Right hindlimb (tissue), 1 donor: Measurements from ENCODE around the gene PCED1A.

Source experiments
- DNase-seq: peaks from one replicate; pipeline ENCODE4 v3.0.0-alpha.2; 2018

PCED1A gene, protein sequence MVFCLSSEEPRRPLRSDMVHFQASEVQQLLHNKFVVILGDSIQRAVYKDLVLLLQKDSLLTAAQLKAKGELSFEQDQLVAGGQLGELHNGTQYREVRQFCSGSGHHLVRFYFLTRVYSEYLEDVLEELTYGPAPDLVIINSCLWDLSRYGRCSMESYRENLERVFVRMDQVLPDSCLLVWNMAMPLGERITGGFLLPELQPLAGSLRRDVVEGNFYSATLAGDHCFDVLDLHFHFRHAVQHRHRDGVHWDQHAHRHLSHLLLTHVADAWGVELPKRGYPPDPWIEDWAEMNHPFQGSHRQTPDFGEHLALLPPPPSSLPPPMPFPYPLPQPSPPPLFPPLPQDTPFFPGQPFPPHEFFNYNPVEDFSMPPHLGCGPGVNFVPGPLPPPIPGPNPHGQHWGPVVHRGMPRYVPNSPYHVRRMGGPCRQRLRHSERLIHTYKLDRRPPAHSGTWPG

DNA sequence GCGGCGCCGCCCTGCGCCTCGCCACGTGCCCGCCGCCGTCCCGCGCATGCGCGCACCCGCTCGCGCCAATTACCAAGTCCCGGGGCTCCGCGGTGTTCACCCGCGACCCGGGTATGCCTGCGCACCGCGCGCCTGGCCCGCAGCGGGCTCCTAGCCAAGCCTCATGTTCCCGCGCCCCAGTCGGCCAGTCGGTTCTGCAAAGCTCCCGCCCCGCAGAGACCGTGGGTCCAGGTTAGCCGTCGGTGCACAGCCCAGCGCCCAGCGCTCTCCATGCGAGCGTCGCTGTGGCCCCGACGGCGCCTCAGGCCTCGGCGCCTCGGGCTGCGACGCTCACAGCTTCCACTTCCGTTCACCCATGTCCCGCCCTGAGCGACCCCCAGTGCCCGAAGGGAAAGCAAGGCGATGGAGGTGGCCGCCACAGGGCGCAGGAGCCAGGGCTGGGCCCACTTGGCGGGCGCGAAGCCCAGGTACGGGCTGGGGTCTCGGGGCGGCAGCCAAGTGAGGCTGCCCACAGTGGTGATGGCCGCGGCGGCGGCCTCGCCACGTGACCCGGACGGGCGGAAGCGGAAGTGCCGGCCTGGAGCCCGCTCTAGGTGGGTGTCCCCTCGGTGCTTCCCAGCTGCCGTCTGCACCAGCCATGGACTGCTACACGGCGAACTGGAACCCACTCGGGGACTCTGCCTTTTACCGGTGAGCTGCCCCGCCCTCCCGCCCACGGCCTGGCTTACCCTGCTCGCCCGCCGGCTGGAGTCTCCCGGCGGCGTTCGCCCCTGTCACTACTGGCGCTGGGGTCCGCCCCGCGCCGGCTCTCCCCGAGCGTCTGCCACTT is at the start of gene PCED1A, which contains the start of gene VPS16:
TSS of gene PCED1A (minus strand) at position 518 of the 829 bp plus-strand sequence. CDS start 743 bp downstream, outside the sequence.
TSS of gene VPS16 (plus strand) at position 608 of the 829 bp plus-strand sequence. CDS start at position 638, 30 bp downstream.
- DNase-seq, result peak; percentile 94

DNA sequence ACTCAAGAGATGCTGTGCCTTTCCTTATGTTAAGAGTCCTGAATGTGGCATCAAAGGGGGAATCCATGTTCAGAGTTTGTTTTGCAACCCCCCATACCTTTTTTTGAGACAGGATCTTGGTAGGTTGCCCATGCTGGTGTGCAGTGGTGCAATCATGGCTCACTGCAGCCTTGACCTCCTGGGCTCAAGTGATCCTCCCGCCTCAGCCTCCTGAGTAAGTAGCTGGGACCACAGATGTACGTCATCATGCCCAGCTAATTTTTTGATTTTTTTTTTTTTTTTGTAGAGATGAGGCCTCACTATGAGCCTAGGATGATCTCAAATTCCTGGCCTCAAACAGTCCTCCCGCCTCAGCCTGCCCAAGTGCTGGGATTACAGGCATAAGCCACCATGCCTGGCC is 49.3 kb upstream of the PCED1A start:
- no peak for DNase-seq

GRCh38 chr20:2889209-2889608 is 48.8 kb upstream of the PCED1A start:
- DNase-seq, result no peak

- DNase-seq, result no peak
Observed at GRCh38 chr20:2888224-2888955, 47.9 kb upstream of the PCED1A start.

DNA sequence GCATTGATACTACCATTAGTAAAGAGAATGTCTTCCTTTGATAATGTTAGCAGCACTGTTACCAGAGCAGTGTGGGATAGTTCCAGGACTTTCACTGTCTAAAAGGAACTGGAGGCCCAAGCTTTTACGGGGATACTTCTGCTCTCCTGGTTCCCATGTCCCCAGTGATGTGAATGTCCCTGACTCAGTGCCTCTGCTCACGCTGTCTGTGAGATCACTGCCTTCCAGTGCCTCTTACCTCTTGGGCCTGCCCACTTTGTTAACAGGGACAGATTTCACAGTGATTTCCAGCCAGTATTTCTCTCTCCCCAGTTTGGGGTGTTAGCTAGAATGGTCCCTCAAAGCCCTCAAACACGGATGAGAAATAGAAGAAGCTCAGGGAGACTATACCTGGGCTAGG is 47.3 kb upstream of the PCED1A start:
- no peak for DNase-seq

- DNase-seq, result no peak
Observed at GRCh38 chr20:2883726-2884637, 43.5 kb upstream of the PCED1A start.

GRCh38 chr20:2880650-2881049 is 40.2 kb upstream of the PCED1A start:
- no peak for DNase-seq

DNA sequence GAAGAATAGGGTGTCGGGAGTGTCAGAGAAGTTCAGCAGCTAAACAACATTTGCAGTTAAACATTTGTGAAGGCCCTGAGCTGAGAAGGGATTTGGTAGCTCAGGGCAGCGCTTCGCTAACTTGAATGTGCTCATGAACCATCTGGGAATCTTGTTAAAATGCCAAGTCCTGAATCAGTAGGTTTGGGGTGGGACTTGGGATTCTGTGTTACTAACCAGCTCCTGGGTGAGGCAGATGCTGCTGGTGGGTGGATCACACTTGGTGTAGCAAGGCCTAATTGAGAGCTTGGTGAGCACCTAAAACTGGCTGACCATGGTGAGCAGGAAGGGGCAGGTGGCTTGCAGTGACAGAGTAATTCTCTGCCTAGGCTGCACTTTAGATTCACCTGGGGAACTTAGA is 38.7 kb upstream of the PCED1A start:
- peak; percentile 47 for DNase-seq

- DNase-seq, result no peak
Observed at GRCh38 chr20:2878515-2878914, 38.1 kb upstream of the PCED1A start.

DNA sequence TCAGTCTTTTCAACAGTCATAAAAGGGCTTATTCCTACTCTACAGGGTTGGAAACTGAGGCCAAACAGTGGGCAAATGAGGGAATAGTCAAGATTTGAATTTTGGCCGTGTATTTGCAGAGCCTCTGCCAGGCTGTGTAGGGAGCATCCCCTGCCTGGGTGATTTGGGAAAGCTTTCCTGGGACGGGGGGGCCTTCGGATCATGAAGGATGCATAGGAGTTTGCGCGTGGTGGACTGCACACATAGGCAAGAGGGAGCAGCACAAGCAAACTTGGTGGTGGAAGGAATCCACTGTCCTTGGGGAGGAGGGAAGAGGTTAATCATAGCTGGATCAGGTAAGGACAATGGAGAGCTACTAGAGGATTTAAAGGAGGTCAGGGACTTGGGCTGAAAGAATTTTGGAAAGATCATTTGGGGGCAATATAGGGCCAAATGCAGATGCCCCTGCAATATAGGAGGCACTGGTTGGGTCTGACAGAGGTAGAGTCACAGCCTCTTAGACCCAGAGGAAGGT is 35.3 kb upstream of the PCED1A start:
- no peak for DNase-seq

DNA sequence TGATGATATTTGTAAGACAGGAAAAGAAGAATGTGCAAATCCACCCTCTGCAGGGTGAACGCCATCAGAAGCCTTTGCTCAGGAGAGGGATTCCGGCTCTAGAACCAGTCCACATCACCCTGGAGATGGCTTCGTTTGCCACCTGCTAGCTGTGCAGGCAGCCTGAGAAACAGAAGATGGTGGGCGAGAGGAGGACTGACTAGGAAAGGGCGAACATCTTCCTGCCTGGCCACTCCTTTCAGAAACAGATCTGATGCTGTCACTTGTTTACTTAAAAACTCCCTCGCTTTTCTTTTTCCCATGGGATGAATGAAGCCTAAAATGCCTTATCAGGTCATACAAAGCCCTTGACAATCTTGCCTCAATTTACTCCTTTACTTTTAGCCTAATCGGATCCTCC is 34.0 kb upstream of the PCED1A start:
- DNase-seq, result no peak

GRCh38 chr20:2873747-2874041 is 33.2 kb upstream of the PCED1A start:
- peak; percentile 86 for DNase-seq

GRCh38 chr20:2873010-2873746 is 32.7 kb upstream of the PCED1A start, which contains the start of gene PTPRA:
TSS of gene PTPRA (plus strand) at chr20:2873481. CDS start at chr20:2964278, 90,797 bp downstream.
- DNase-seq, result peak; percentile 95

- peak; percentile 63 for DNase-seq
Observed at GRCh38 chr20:2872459-2873009, 32.1 kb upstream of the PCED1A start.

DNA sequence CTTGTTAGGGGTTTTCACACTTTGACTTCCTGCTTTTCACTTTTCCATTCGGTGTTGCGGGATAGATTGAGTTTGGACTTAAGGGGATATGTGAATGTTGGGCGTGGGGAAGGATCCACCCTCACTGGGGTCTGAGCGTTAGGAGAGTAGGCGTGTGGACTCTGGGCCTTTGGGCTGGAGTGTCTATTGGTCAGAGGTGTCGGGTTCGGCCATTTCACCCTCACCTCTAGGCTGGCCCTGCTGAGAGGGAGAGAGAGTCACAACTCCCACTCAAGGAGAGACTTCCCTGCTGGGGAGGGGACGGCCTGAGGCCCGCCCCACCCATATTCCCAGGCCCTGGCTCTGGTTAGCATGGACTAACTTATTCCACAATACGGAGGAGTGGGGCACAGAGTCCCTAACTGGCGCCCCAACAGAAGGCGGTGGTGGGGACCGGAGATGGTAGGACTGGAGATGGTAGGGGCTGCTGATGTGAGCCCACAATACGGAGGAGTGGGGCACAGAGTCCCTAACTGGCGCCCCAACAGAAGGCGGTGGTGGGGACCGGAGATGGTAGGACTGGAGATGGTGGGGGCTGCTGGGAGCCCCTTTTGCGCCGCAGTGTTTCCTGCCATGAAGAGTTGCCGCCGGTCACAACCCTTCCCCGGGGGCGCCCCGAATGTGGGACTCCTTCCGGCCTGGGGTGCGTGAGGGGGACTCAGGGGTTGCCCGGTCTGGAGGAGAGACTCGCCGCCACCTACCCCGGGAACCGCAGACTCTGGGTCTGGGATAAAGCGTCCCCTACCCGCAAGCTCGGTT is 31.4 kb upstream of the PCED1A start:
- DNase-seq, result no peak

GRCh38 chr20:2871111-2871465 is 30.6 kb upstream of the PCED1A start:
- peak; percentile 68 for DNase-seq

DNA sequence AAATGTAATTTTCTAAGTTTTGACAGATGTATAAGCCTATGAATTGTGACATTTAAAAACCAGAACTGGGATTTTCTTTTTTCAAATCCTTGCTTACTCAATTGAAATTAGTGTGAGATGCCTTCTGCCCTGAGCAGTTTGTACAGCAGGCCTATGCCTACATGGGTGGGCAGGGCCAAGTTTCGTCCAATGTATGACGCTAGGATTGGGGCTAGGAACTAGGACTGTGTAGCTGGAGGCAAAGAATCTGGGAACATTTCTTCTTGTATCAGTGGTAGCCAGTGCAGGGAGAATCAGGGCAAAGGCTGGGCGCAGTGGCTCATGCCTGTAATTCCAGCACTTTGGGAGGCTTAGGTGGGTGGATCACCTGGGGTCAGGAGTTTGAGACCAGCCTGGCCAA is 28.9 kb upstream of the PCED1A start:
- no peak for DNase-seq

- no peak for DNase-seq
Observed at GRCh38 chr20:2867081-2867864, 26.8 kb upstream of the PCED1A start.

GRCh38 chr20:2866236-2866635 is 25.8 kb upstream of the PCED1A start:
- no peak for DNase-seq
